ENCODE results near the gene ZGLP1. TPM values are rescaled to one million over a fixed set of nuclear protein-coding genes. Genes with fewer than 3 reads are reported as not detected.

Gene ZGLP1
- total RNA-seq, 2 donors from 2014 or later, result 2.3 to 4.6 TPM

- H3K27me3 ChIP-seq, result peaks cover 0 to 79% of the 10 kb centered on the region in 2 donors
- no peak overlapping the region for H3K27ac ChIP-seq
- no peak for DNase-seq
These were observed 17.9 kb downstream of the ZGLP1 start for GRCh38 chr19:10291554-10292205.

GRCh38 chr19:10290876-10291553 is 18.6 kb downstream of the ZGLP1 start:
- WGBS, 2 donors, result 1 to 6% methylated on average over 13 to 57 of the region's 57 CpGs
- DNase-seq, result peak in 2 of 4 donors; percentile 47 to 50
- Histone ChIP-seq H3K36me3 (replicated peaks in 1 of 2; ENCODE audit: insufficient read depth in 1 of 2, low read depth in 2 of 2) (no peaks in the 10 kb centered on the region), H3K27ac (no peak overlapping the region), H3K4me3 (no peak overlapping the region), H3K27me3 (peaks cover 0 to 72% of the 10 kb centered on the region in 2 donors), H3K4me1 (peaks cover 74% of the 10 kb centered on the region), H3K9me3 (no peaks in the 10 kb centered on the region)
- intact Hi-C loops (cut with DNase I), result no loop called here
- ATAC-seq, result peak; percentile 4
- TF ChIP-seq CTCF (IDR thresholded peaks at IDR 0.05) (no peak), POLR2A (IDR thresholded peaks at IDR 0.05) (no peak)

More at GRCh38 chr19:10291554-10292205, 17.9 kb downstream of the ZGLP1 start:
- Histone ChIP-seq H3K4me3 (no peak overlapping the region), H3K9me3 (no peaks in the 10 kb centered on the region), H3K4me1 (peaks cover 73% of the 10 kb centered on the region), H3K36me3 (replicated peaks in 1 of 2; ENCODE audit: insufficient read depth in 1 of 2, low read depth in 2 of 2) (no peaks in the 10 kb centered on the region)
- ATAC-seq, result peak; percentile 13
- intact Hi-C loops (cut with DNase I), result no loop called here
- 0 to 1% methylated on average over 25 to 49 of the region's 49 CpGs for WGBS, 2 donors
- TF ChIP-seq POLR2A (IDR thresholded peaks at IDR 0.05), result no peak
- no peak for TF ChIP-seq CTCF (IDR thresholded peaks at IDR 0.05)

GRCh38 chr19:10290357-10290875 is 19.2 kb downstream of the ZGLP1 start:
- Histone ChIP-seq H3K36me3 (replicated peaks in 1 of 2; ENCODE audit: insufficient read depth in 1 of 2, low read depth in 2 of 2) (peaks cover 0 to 2% of the 10 kb centered on the region in 2 donors), H3K4me3 (no peak overlapping the region), H3K4me1 (peaks cover 68% of the 10 kb centered on the region), H3K9me3 (no peaks in the 10 kb centered on the region), H3K27me3 (peaks cover 0 to 68% of the 10 kb centered on the region in 2 donors), H3K27ac (no peak overlapping the region)
- intact Hi-C loops (cut with DNase I), result no loop called here
- TF ChIP-seq POLR2A (IDR thresholded peaks at IDR 0.05), result no peak
- TF ChIP-seq CTCF (IDR thresholded peaks at IDR 0.05), result no peak
- no peak for DNase-seq
- ATAC-seq, result no peak
- 0 to 3% methylated on average over 30 of the region's 30 CpGs for WGBS, 2 donors

- no peak within 1 kb of the TSS for H3K4me3 ChIP-seq
- H3K27ac ChIP-seq, result no peak within 1 kb of the TSS
- peaks cover 0 to 63% of the 10 kb centered on the region in 2 donors for H3K27me3 ChIP-seq
- no peaks in the 10 kb centered on the region for H3K9me3 ChIP-seq
- no peak for DNase-seq
- H3K4me1 ChIP-seq, result peaks cover 63% of the 10 kb centered on the region
- 0 to 2% methylated on average over 7 to 23 of the region's 45 CpGs for WGBS, 2 donors
- intact Hi-C loops (cut with DNase I), result no loop called here
- TF ChIP-seq POLR2A (IDR thresholded peaks at IDR 0.05) (no peak), CTCF (IDR thresholded peaks at IDR 0.05) (no peak)
- peaks cover 0 to 2% of the 10 kb centered on the region in 2 donors for H3K36me3 ChIP-seq (replicated peaks in 1 of 2; ENCODE audit: insufficient read depth in 1 of 2, low read depth in 2 of 2)
- ATAC-seq, result no peak
These were observed 19.7 kb downstream of the ZGLP1 start, which contains the start of gene ICAM5 for GRCh38 chr19:10289836-10290356. TSS of gene ICAM5 (plus strand) at chr19:10289952. CDS start at chr19:10290044, 92 bp downstream.
